MM.1S (cell line): ENCODE results near the gene DHRS3.

Source experiments
- DNase-seq: peaks from one replicate; pipeline ENCODE4 v3.0.0-alpha.2; 2015
- H2AFZ ChIP-seq: fragments of 300-600 bp; sonication (generic); 2 replicates; pipeline ENCODE4 v1.6.0; 2016; ENCODE audit warnings: antibody characterized with exemption, low read length
- H3F3A ChIP-seq: fragments of 300-600 bp; sonication (generic); 2 replicates; pipeline ENCODE4 v1.6.1; 2016; ENCODE audit warnings: mild to moderate bottlenecking, antibody characterized with exemption, low read length, moderate library complexity, mixed read lengths; ENCODE audit not compliant: insufficient read depth
- H3K27ac ChIP-seq: fragments of 300-600 bp; sonication (generic); 2 replicates; pipeline ENCODE4 v1.5.1; 2016; ENCODE audit warnings: mild to moderate bottlenecking, low read length
- H3K27me3 ChIP-seq: fragments of 300-600 bp; sonication (generic); replicated peaks from 2 replicates; pipeline ENCODE4 v1.6.0; 2016; ENCODE audit warnings: low read length; ENCODE audit not compliant: insufficient read depth
- H3K36me3 ChIP-seq: fragments of 300-600 bp; sonication (generic); replicated peaks from 2 replicates; pipeline ENCODE4 v1.6.1; 2016; ENCODE audit warnings: mild to moderate bottlenecking, low read length, mixed read lengths; ENCODE audit not compliant: insufficient read depth
- H3K4me1 ChIP-seq: fragments of 300-600 bp; sonication (generic); 2 replicates; pipeline ENCODE4 v1.6.1; 2016; ENCODE audit warnings: low read length, mixed read lengths
- H3K4me2 ChIP-seq: fragments of 300-600 bp; sonication (generic); 2 replicates; pipeline ENCODE4 v1.6.0; 2016; ENCODE audit warnings: low read depth, low read length
- H3K4me3 ChIP-seq: fragments of 300-600 bp; sonication (generic); 2 replicates; pipeline ENCODE4 v1.5.1; 2016; ENCODE audit warnings: low read length, mixed read lengths
- H3K79me2 ChIP-seq: fragments of 300-600 bp; sonication (generic); 2 replicates; pipeline ENCODE4 v1.6.1; 2016; ENCODE audit warnings: mixed run types, low read length, mixed read lengths
- H3K9ac ChIP-seq: fragments of 300-600 bp; sonication (generic); 2 replicates; pipeline ENCODE4 v1.6.1; 2016; ENCODE audit warnings: low read length, mixed read lengths
- H3K9me2 ChIP-seq: fragments of 300-600 bp; sonication (generic); replicated peaks from 2 replicates; pipeline ENCODE4 v1.6.1; 2016; ENCODE audit warnings: mild to moderate bottlenecking, low read length, mixed read lengths; ENCODE audit not compliant: insufficient read depth
- H3K9me3 ChIP-seq: fragments of 300-600 bp; sonication (generic); replicated peaks from 2 replicates; pipeline ENCODE4 v1.6.1; 2016; ENCODE audit warnings: mild to moderate bottlenecking, low read length, mixed read lengths; ENCODE audit not compliant: insufficient read depth
- H4K20me1 ChIP-seq: fragments of 300-600 bp; sonication (generic); 2 replicates; pipeline ENCODE4 v1.6.1; 2016; ENCODE audit warnings: mild to moderate bottlenecking, low read length, moderate library complexity, mixed read lengths; ENCODE audit not compliant: insufficient read depth
- EZH2 ChIP-seq: fragments of 300-600 bp; sonication (generic); optimal IDR thresholded peaks from 2 replicates; pipeline ENCODE3; 2017; ENCODE audit warnings: low read depth, mild to moderate bottlenecking, antibody characterized with exemption, low read length, mixed read lengths
- EZH2phosphoT487 ChIP-seq: fragments of 300-600 bp; sonication (generic); IDR thresholded peaks from 2 replicates; pipeline ENCODE4 v1.6.1; 2018; ENCODE audit warnings: antibody characterized with exemption, low read length
- TF ChIP-seq, protein P1 (sequence below): fragments of 300-600 bp; sonication (generic); IDR thresholded peaks from 2 replicates; pipeline ENCODE4 v1.5.1; 2016; ENCODE audit warnings: antibody characterized with exemption, low read length, mixed read lengths

Gene DHRS3

GRCh38 chr1:12631571-12631970 lies 13.6 kb upstream of the DHRS3 start:
- TF ChIP-seq EZH2phosphoT487 = no peak
- Histone ChIP-seq H3K27ac (no peak overlapping the region), H3K9me3 (no peaks in the 10 kb centered on the region), H3K4me1 (no peaks in the 10 kb centered on the region), H3F3A (no peaks in the 10 kb centered on the region), H3K9me2 (no peaks in the 10 kb centered on the region), H3K4me3 (no peak overlapping the region), H3K9ac (no peak overlapping the region), H3K4me2 (no peak overlapping the region), H3K79me2 (no peaks in the 10 kb centered on the region), H4K20me1 (no peaks in the 10 kb centered on the region), H3K27me3 (peaks cover 30% of the 10 kb centered on the region; the same call in 1 of the 2 replicates), H2AFZ (no peak overlapping the region), H3K36me3 (no peaks in the 10 kb centered on the region)
- no peak for DNase-seq

DNA sequence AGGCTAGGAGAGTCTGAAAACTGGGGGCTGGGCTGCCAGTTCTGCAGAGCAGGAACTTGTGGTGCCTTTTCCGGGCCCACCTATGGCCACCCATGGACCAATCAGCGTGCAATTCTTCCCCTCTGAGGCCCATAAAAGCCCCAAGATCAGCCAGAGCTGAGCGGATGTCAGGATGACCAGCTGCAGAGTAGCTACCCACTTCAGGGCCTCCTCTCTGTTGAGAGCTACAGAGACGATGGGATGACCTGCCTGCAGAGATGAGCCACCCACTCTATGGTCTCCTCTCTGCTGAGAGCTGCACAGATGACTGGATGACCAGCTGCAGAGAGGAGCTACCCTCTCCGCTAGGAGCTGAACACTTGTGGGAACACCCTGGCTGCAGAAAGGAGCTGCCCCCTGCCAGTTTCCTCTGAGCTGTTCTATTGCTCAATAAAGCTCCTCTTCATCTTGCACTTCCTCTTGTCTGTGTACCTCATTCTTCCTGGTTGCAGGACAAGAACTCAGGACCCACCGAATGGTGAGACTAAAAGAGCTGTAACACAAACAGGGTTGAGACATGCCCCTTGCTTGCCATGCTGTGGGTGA lies 13.0 kb upstream of the DHRS3 start:
- H3F3A ChIP-seq = no peaks in the 10 kb centered on the region
- H3K9me3 ChIP-seq = no peaks in the 10 kb centered on the region
- H3K4me3 ChIP-seq = no peak overlapping the region
- no peak overlapping the region for H3K9ac ChIP-seq
- H3K4me2 ChIP-seq = no peak overlapping the region
- no peak overlapping the region for H3K27ac ChIP-seq
- peaks cover 27% of the 10 kb centered on the region; the same call in 1 of the 2 replicates for H3K27me3 ChIP-seq
- DNase-seq = no peak
- no peaks in the 10 kb centered on the region for H3K4me1 ChIP-seq
- no peak overlapping the region for H2AFZ ChIP-seq
- TF ChIP-seq, protein P1, sequence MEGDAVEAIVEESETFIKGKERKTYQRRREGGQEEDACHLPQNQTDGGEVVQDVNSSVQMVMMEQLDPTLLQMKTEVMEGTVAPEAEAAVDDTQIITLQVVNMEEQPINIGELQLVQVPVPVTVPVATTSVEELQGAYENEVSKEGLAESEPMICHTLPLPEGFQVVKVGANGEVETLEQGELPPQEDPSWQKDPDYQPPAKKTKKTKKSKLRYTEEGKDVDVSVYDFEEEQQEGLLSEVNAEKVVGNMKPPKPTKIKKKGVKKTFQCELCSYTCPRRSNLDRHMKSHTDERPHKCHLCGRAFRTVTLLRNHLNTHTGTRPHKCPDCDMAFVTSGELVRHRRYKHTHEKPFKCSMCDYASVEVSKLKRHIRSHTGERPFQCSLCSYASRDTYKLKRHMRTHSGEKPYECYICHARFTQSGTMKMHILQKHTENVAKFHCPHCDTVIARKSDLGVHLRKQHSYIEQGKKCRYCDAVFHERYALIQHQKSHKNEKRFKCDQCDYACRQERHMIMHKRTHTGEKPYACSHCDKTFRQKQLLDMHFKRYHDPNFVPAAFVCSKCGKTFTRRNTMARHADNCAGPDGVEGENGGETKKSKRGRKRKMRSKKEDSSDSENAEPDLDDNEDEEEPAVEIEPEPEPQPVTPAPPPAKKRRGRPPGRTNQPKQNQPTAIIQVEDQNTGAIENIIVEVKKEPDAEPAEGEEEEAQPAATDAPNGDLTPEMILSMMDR = no peak
- TF ChIP-seq EZH2phosphoT487 (no peak), EZH2 (no peak)
- no peaks in the 10 kb centered on the region for H3K36me3 ChIP-seq
- no peaks in the 10 kb centered on the region for H4K20me1 ChIP-seq
- no peaks in the 10 kb centered on the region for H3K79me2 ChIP-seq
- no peaks in the 10 kb centered on the region for H3K9me2 ChIP-seq

GRCh38 chr1:12629985-12630760 lies 12.2 kb upstream of the DHRS3 start:
- no peaks in the 10 kb centered on the region for H4K20me1 ChIP-seq

More at GRCh38 chr1:12629985-12630760, 12.2 kb upstream of the DHRS3 start:
- Histone ChIP-seq H3K36me3 (no peaks in the 10 kb centered on the region), H3K4me2 (no peak overlapping the region), H3K27me3 (peaks cover 25% of the 10 kb centered on the region; the same call in 1 of the 2 replicates), H3K9ac (no peak overlapping the region), H3K9me3 (no peaks in the 10 kb centered on the region), H3F3A (no peaks in the 10 kb centered on the region), H3K4me3 (no peak overlapping the region), H3K9me2 (no peaks in the 10 kb centered on the region), H3K27ac (no peak overlapping the region), H2AFZ (no peak overlapping the region), H3K79me2 (no peaks in the 10 kb centered on the region), H3K4me1 (no peaks in the 10 kb centered on the region)
- no peak for TF ChIP-seq EZH2phosphoT487
- TF ChIP-seq, protein P1 = no peak
- TF ChIP-seq EZH2 = no peak
- DNase-seq = no peak
